NCI-H748 (cell line): Measurements from ENCODE around the gene DUSP18.
"Not testable (repeated sequence)": the region's sequence is repeated elsewhere in the genome, so short reads cannot be mapped to it uniquely, and the experiment has no call there.

Source experiments
- DNase-seq: peaks from one replicate; lab custom pipeline; 2025; ENCODE audit not compliant: unreplicated experiment; lab: John Stamatoyannopoulos, UW

Gene DUSP18

GRCh38 chr22:30667494-30668385 lies at the start of gene DUSP18:
DUSP18 (minus strand) TSS chr22:30667875; CDS start chr22:30664003, 3,872 bp downstream.
- DNase-seq = peak; percentile 92

GRCh38 chr22:30714062-30714461 lies 46.4 kb upstream of the DUSP18 start:
- no peak for DNase-seq

GRCh38 chr22:30712094-30712493 lies 44.4 kb upstream of the DUSP18 start:
- no peak for DNase-seq

- not testable (repeated sequence) for DNase-seq
These were observed 42.3 kb upstream of the DUSP18 start for GRCh38 chr22:30709980-30710379.

- no peak for DNase-seq
These were observed 38.3 kb upstream of the DUSP18 start for GRCh38 chr22:30705710-30706651.

- DNase-seq = no peak
These were observed 37.3 kb upstream of the DUSP18 start for GRCh38 chr22:30704978-30705377.

GRCh38 chr22:30702856-30703255 lies 35.2 kb upstream of the DUSP18 start:
- DNase-seq = no peak

GRCh38 chr22:30701872-30702271 lies 34.2 kb upstream of the DUSP18 start:
- DNase-seq = no peak

GRCh38 chr22:30697975-30698374 lies 30.3 kb upstream of the DUSP18 start:
- no peak for DNase-seq

- no peak for DNase-seq
These were observed 28.4 kb upstream of the DUSP18 start for GRCh38 chr22:30695871-30696655.

GRCh38 chr22:30695351-30695851 lies 27.7 kb upstream of the DUSP18 start:
- DNase-seq = no peak

GRCh38 chr22:30694640-30695350 lies 27.1 kb upstream of the DUSP18 start, which contains the start of gene OSBP2:
OSBP2 (plus strand) TSS chr22:30694874; CDS start chr22:30694910, 36 bp downstream.
- DNase-seq = peak; percentile 63

GRCh38 chr22:30694171-30694639 lies 26.5 kb upstream of the DUSP18 start:
- DNase-seq = peak; percentile 73

GRCh38 chr22:30691204-30691603 lies 23.5 kb upstream of the DUSP18 start:
- DNase-seq = no peak

- no peak for DNase-seq
These were observed 21.9 kb upstream of the DUSP18 start for GRCh38 chr22:30689622-30690021.

- DNase-seq = no peak
These were observed 19.7 kb upstream of the DUSP18 start for GRCh38 chr22:30687358-30687757.

- DNase-seq = no peak
These were observed 17.5 kb upstream of the DUSP18 start for GRCh38 chr22:30685178-30685577.

- DNase-seq = no peak
These were observed 14.2 kb upstream of the DUSP18 start for GRCh38 chr22:30681831-30682230.

GRCh38 chr22:30680991-30681770 lies 13.5 kb upstream of the DUSP18 start:
- DNase-seq = no peak
